LNCAP (cell line): ENCODE data around the gene NKX2-1.
A peak's percentile ranks its signal among the peaks of the same experiment; 100 is the strongest.

Experiments
- CTCF ChIP-seq: fragments of 450-650 bp; IDR thresholded peaks from 2 replicates; pipeline ENCODE4 v1.5.1; 2017; ENCODE audit warnings: mild to moderate bottlenecking

Gene NKX2-1

DNA sequence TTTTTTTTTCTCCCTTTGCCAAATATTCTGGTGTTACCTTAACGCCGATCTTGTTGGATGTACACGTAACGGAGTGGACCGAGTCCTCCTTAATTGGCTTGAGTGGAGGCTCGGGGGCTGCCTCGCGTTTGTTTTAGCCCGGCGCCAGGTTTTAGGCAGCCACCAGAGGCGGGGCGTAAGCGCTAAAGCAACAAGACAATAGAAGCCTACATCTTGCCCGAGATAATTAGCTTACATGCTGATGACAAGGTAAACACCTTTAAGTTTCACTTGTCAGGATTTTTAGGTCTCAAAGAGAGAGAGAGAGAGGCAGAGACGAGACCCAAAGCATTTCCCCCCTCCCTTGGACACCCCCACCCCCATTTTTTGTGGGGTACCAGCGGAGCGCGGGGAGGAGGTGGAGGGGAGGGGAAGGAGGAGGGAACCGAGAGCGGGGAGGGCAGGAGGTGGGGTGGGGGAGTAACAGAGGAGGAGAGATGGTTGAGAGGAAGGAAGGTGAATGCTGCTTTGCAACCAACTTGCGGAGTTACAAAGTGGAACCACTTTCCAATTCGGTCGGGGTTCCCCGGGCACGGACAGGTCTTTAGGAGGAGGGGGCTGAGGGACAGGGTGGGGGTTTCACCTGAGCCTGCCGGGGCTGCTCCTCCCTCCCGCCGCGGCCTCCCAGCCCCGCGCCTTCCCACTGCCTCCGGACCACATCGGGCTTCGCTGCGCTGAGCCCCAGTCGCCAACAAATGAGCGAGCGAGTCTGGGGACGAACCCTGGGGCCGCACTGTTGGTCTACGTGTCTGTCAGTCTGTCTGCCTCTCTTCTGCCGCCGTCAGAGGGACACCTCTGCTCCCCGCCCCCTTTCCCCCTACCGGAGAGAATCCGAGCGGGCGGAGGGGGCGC lies at the start of gene NKX2-1:
NKX2-1 (minus strand) TSS at position 802 of the 891 bp plus-strand sequence; CDS start at position 699, 103 bp downstream.
- TF ChIP-seq CTCF, result no peak

DNA sequence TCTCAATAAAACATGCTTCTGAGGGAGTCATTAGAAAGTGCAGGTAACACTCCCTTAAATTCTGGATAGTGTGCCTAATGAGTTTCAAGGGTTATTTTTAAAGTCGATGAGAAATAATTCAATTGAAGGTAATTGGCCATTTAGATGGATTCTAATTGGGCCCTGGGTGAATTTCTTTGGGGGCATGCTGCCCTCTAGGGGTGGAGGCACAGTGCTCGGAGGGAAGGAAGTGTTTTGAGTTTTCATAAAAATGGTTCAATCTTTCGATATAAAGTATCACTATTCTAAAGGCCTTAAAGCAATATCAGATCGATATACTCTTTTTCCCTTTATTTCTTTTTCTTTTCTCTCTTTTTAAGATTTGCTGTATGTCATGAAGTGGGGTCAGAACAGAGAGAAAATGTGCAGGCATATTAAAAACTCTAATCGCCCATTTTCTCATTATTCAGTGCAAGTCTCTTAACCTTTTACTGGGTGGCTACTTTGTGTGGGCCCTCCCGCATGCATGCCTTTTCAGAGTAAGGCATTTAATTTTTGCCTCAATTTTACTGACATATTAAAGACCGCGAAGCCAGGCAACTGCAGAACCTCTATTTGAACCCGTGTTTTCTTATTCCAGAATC lies 36.9 kb upstream of the NKX2-1 start:
- TF ChIP-seq CTCF, result peak; percentile 96

DNA sequence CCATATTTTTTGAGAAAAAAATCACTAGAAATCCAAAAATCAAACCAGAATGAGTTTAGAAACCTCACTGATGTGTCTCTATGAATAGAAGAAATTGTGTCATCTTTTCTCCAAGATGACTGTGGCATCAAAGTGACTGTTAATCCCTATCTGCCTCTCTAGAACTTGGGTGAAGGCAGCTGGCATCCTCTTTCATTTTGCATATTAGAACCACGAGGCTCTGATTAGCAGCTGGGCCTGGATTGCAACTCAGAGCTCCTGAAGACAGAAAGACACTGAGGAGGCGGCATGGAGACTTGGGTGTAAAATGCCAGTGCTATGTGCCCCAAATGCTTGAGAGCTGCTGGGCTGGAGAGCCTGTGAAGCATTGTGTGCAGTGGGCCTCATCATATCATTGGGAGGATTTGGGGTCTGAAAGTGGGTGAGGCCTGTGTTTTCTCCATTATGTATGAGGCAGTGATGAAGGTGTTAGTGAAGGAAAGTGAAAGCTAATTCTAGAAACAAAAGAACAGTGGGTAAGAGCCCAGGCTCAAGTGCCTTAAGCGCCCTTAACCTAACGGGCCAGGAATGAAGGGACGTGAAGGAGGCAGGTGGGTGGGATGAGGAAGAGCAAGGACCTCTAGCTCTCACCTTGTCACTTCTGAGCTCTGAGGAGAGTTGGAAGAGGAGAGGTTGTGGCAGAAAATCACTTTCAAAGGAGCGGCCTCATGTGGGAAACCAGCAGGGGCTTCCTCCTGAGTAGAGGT lies 36.1 kb upstream of the NKX2-1 start:
- no peak for TF ChIP-seq CTCF

- peak; percentile 77 for TF ChIP-seq CTCF
Observed at GRCh38 chr14:36553656-36554260, 33.7 kb upstream of the NKX2-1 start.

DNA sequence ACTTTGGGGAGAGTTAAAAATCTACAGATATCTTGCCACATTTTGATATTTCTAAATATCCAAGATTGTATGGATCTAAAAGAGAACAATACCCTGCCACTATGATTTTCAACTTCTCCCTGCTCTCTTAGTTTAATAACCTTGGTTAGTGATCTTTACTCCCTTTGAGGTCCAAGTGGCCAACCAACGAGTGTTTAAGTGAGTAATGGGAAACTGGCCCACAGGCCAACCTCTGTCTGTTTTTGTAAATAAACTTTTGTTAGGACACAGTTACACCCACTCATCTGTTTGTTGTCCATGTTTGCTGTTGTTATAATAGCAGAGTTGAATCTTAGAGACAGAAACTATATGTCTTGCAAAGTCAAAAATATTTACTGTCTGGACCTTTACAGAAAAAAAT lies 30.9 kb upstream of the NKX2-1 start:
- TF ChIP-seq CTCF, result no peak

GRCh38 chr14:36538051-36538450 lies 18.0 kb upstream of the NKX2-1 start:
- TF ChIP-seq CTCF, result no peak

GRCh38 chr14:36529062-36529461 lies 9.0 kb upstream of the NKX2-1 start:
- no peak for TF ChIP-seq CTCF
